ENCODE measurements around the gene BPIFB2.

DNA sequence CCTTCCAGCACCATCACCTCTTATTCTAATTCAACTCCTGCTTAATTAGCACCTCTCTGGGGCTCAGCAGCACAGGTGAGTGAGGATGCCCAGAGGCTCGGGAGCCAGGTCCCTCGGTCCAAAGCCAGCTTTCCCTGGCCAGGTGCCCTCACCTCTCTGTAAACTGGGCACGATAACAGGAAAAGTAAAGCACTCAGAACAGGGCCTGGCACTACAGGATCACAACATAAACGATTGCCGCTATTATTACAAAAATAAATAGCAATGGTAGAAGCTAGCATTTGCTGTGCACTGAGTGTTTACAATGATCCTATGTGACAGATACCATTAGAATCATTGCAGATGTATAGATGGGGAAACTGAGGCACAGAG is 2.6 kb downstream of the BPIFB2 start:
- TF ChIP-seq, protein P1, sequence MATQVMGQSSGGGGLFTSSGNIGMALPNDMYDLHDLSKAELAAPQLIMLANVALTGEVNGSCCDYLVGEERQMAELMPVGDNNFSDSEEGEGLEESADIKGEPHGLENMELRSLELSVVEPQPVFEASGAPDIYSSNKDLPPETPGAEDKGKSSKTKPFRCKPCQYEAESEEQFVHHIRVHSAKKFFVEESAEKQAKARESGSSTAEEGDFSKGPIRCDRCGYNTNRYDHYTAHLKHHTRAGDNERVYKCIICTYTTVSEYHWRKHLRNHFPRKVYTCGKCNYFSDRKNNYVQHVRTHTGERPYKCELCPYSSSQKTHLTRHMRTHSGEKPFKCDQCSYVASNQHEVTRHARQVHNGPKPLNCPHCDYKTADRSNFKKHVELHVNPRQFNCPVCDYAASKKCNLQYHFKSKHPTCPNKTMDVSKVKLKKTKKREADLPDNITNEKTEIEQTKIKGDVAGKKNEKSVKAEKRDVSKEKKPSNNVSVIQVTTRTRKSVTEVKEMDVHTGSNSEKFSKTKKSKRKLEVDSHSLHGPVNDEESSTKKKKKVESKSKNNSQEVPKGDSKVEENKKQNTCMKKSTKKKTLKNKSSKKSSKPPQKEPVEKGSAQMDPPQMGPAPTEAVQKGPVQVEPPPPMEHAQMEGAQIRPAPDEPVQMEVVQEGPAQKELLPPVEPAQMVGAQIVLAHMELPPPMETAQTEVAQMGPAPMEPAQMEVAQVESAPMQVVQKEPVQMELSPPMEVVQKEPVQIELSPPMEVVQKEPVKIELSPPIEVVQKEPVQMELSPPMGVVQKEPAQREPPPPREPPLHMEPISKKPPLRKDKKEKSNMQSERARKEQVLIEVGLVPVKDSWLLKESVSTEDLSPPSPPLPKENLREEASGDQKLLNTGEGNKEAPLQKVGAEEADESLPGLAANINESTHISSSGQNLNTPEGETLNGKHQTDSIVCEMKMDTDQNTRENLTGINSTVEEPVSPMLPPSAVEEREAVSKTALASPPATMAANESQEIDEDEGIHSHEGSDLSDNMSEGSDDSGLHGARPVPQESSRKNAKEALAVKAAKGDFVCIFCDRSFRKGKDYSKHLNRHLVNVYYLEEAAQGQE (IDR thresholded peaks at IDR 0.05; ENCODE audit: low read depth), result no peak
- TF ChIP-seq CEBPB (IDR thresholded peaks at IDR 0.05) (no peak), EGR1 (IDR thresholded peaks at IDR 0.05) (no peak), FOXM1 (IDR thresholded peaks at IDR 0.05; ENCODE audit: borderline replicate concordance, low read depth) (no peak), EP300 (IDR thresholded peaks at IDR 0.05; ENCODE audit: borderline replicate concordance) (no peak), TAF1 (IDR thresholded peaks at IDR 0.05; ENCODE audit: low read depth) (no peak), NFIC (IDR thresholded peaks at IDR 0.05) (no peak), MAX (IDR thresholded peaks at IDR 0.05) (no peak), CREB1 (IDR thresholded peaks at IDR 0.05; ENCODE audit: low read depth) (no peak), YY1 (IDR thresholded peaks at IDR 0.05; ENCODE audit: low read depth) (no peak), RAD21 (IDR thresholded peaks at IDR 0.05; ENCODE audit: low read depth) (no peak)

Data from Ishikawa (cell line).